HG03565 (cell line): Measurements from ENCODE around the gene TH.

Experiments used
- ATAC-seq: cut with Tn5 transposase; IDR thresholded peaks from one replicate; pipeline ENCODE4 v1.9.1; 2021; ENCODE audit warnings: mild to moderate bottlenecking, moderate library complexity; ENCODE audit not compliant: unreplicated experiment

TH gene

GRCh38 chr11:2115308-2115707, 56.3 kb downstream of the TH start:
- no peak for ATAC-seq

- ATAC-seq, result no peak
Measured at GRCh38 chr11:2114430-2115241, 57.0 kb downstream of the TH start.
